ENCODE data around the gene RALB. TPM values are rescaled to one million over a fixed set of nuclear protein-coding genes. Genes with fewer than 3 reads are reported as not detected.

RALB gene
- polyA plus RNA-seq, 2 of the 4 experiments (the other 2 are of a cell fraction), result 72.9 to 76.5 TPM

DNA sequence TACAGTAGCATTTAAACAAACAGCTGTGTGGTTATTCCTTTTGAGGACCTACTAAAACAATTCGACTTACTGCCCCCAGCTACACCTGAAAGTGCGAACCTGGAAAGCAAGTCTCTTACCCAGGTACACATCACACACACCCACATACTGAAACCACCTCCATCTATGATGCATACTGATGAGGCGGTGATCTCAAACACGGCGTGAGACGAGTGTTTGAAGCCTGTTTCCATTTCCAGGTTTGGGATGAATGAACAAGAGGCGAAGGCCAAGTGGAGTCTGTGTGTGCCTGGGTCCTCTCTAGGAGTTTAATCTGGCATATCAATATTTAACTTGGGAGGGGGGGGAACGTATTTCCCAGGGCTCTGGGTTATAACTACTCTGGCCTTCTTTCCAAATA is 31.0 kb upstream of the RALB start:
- ChIA-PET POLR2A (no interaction called here), CTCF (interaction anchor here (0.7 to 1.5 kb wide), 2 partner anchors 47 to 91 kb away, joined by 3 to 4 read pairs; no protein-coding TSS in a partner anchor)
- TF ChIP-seq FOSL2 (IDR thresholded peaks at IDR 0.05) (no peak), FOSL2 (CRISPR knock-in tag; IDR thresholded peaks at IDR 0.05) (no peak), HDAC2 (IDR thresholded peaks at IDR 0.05) (no peak), JUN (IDR thresholded peaks at IDR 0.05) (0 out of 5 replicates have a peak, but pooled peaks of 1 of the 2 experiments have one; percentile 12)
- no peak for ATAC-seq
- H3K4me1 ChIP-seq, result peaks cover 22% of the 10 kb centered on the region
- WGBS (ENCODE audit: missing lambda C conversion rate), result 96% methylated on average over 8 of the region's 8 CpGs
- FAIRE-seq, result no peak
- peak overlapping the region; percentile 88 for H3K4me2 ChIP-seq
- 0 out of 3 replicates have a peak overlapping the region, but pooled peaks have one; percentile 2 for H3K4me3 ChIP-seq
- DNase-seq (ENCODE audit: low read depth in 1 of 2, low spot score in 1 of 2), result no peak
- no peak overlapping the region for H3K27ac ChIP-seq
- no peaks in the 10 kb centered on the region for H3K9me3 ChIP-seq

DNA sequence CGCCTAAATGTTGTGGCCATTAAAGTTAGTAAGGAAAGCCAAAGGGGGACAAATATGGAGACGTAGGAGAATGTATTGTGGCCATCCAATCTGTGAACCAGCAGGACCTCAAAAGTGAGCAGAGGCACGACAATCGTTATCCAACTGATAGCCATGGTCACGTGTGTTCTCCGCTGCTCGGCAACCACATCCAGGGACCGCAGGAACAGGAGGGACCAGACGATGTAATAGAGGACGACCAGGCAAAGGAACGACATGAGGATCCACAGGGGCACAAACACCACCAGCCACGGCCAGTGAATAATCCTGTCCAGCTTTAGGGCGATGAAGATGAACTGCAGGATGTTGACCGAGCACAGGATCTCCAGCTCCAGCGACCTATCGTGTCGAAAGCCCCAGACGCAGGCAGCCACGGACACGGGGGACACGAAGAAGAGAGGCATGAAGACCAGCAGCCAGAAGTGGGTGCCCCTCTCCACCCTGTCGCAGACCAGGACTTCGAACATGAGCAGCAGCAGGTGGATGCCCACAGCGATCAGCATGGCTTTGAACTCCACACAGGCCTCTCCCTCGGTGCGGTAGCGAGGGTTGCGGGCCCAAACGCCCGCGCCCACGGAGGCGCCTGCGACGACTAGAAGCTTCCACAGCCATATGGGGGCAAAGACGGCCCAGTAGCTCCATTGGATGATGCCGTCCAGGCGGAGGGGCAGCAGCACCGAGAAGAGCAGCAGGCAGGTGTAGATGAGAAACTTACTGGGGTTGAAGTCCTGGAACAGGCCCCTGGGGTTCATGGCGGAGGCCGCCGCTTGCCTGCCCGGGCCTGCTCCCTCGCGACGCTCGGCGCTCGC is 30.2 kb upstream of the RALB start:
- no peak for FAIRE-seq
- TF ChIP-seq, protein P1, sequence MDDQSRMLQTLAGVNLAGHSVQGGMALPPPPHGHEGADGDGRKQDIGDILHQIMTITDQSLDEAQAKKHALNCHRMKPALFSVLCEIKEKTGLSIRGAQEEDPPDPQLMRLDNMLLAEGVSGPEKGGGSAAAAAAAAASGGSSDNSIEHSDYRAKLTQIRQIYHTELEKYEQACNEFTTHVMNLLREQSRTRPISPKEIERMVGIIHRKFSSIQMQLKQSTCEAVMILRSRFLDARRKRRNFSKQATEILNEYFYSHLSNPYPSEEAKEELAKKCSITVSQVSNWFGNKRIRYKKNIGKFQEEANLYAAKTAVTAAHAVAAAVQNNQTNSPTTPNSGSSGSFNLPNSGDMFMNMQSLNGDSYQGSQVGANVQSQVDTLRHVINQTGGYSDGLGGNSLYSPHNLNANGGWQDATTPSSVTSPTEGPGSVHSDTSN (IDR thresholded peaks at IDR 0.05), result no peak
- TF ChIP-seq, protein P2, sequence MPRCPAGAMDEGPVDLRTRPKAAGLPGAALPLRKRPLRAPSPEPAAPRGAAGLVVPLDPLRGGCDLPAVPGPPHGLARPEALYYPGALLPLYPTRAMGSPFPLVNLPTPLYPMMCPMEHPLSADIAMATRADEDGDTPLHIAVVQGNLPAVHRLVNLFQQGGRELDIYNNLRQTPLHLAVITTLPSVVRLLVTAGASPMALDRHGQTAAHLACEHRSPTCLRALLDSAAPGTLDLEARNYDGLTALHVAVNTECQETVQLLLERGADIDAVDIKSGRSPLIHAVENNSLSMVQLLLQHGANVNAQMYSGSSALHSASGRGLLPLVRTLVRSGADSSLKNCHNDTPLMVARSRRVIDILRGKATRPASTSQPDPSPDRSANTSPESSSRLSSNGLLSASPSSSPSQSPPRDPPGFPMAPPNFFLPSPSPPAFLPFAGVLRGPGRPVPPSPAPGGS (IDR thresholded peaks at IDR 0.05), result no peak
- TF ChIP-seq FOSB (CRISPR knock-in tag; IDR thresholded peaks at IDR 0.05) (no peak), TFCP2L1 (CRISPR knock-in tag; IDR thresholded peaks at IDR 0.05) (no peak), NR3C1 (IDR thresholded peaks at IDR 0.05) (no peak), HDAC2 (IDR thresholded peaks at IDR 0.05) (no peak), CHD4 (IDR thresholded peaks at IDR 0.05; ENCODE audit: borderline replicate concordance) (no peak), ZFP36 (IDR thresholded peaks at IDR 0.05; ENCODE audit: borderline replicate concordance, partially characterized antibody) (no peak)
- TF ChIP-seq, protein P3, sequence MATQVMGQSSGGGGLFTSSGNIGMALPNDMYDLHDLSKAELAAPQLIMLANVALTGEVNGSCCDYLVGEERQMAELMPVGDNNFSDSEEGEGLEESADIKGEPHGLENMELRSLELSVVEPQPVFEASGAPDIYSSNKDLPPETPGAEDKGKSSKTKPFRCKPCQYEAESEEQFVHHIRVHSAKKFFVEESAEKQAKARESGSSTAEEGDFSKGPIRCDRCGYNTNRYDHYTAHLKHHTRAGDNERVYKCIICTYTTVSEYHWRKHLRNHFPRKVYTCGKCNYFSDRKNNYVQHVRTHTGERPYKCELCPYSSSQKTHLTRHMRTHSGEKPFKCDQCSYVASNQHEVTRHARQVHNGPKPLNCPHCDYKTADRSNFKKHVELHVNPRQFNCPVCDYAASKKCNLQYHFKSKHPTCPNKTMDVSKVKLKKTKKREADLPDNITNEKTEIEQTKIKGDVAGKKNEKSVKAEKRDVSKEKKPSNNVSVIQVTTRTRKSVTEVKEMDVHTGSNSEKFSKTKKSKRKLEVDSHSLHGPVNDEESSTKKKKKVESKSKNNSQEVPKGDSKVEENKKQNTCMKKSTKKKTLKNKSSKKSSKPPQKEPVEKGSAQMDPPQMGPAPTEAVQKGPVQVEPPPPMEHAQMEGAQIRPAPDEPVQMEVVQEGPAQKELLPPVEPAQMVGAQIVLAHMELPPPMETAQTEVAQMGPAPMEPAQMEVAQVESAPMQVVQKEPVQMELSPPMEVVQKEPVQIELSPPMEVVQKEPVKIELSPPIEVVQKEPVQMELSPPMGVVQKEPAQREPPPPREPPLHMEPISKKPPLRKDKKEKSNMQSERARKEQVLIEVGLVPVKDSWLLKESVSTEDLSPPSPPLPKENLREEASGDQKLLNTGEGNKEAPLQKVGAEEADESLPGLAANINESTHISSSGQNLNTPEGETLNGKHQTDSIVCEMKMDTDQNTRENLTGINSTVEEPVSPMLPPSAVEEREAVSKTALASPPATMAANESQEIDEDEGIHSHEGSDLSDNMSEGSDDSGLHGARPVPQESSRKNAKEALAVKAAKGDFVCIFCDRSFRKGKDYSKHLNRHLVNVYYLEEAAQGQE (IDR thresholded peaks at IDR 0.05), result 0 out of 2 replicates have a peak, but pooled peaks have one; percentile 10
- peak overlapping the region; percentile 48 for H3K4me3 ChIP-seq
- H3K4me1 ChIP-seq, result peaks cover 22% of the 10 kb centered on the region
- POLR2A ChIA-PET, result interaction anchor here (0.5 to 1.0 kb wide), 6 partner anchors 10 to 543 kb away, joined by 3 to 15 read pairs (median 4); partner anchors contain the start of genes PTPN4, RALB and TMEM177
- ATAC-seq, result no peak
- peak overlapping the region; percentile 93 to 94 for H3K27ac ChIP-seq
- WGBS (ENCODE audit: missing lambda C conversion rate), result 85% methylated on average over 31 of the region's 49 CpGs
- CTCF ChIA-PET, result interaction anchor here (0.5 to 1.5 kb wide), 4 partner anchors 91 to 549 kb away, joined by 3 to 4 read pairs (median 3); no protein-coding TSS in a partner anchor
- H3K4me2 ChIP-seq, result peak overlapping the region; percentile 88
- H3K9me3 ChIP-seq, result no peaks in the 10 kb centered on the region
- no peak for DNase-seq (ENCODE audit: low read depth in 1 of 2, low spot score in 1 of 2)

DNA sequence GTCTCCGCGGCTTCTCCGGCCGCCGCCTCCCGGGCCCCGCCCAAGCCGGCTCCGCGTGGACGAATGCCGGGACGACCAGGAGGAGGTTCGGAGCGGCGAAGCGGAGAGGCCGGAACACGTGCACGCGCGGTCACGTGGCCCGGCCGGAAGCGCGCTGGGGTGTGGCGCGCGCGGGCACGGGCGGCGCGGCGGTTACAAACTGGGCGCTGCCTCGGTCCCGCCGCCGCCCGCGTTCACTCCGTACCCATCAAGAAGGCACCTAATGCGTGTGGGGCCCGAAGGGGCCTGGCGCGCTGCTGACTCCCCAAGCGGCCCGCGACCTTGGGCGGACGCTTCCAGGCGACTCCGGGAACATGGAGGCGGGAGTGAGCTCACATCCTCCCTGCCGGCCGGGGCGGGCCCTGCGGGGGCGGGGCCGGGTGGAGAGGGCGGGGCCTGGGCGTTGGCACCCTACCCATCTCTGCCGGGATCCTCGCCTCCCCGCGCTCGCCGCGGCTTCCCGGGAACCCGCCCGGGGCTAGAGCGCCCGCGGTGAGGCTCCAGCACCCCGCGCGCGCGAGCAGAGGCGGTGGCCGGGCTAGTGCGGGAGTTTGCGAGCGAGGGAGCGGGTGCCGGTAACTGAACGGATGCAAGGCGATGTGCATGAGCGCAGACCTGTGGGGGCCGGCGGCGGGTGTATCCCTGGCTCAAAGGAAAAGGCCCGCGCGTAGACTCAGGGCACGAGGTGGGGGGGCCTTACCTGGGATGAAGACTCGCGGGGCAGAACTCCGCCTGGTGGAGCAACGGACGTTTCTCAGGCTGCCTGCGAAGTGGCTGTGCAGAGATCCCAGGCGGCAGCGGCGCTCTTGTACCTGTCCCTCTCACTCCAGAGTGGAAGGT is 29.4 kb upstream of the RALB start, which contains the start of gene TMEM185B:
TSS of gene TMEM185B (minus strand) at position 367 of the 879 bp plus-strand sequence. CDS start 424 bp downstream, outside the sequence.
- FAIRE-seq (no peak), ATAC-seq (peak; percentile 85 to 93), DNase-seq (ENCODE audit: low read depth in 1 of 2, low spot score in 1 of 2) (peak; percentile 82 to 91)
- Histone ChIP-seq H3K4me3 (peak within 1 kb of the TSS; percentile 48), H3K9me3 (no peaks in the 10 kb centered on the region), H3K4me2 (peak within 1 kb of the TSS; percentile 88), H3K27ac (peak within 1 kb of the TSS; percentile 93 to 94), H3K4me1 (peaks cover 22% of the 10 kb centered on the region)
- POLR2A ChIA-PET, result interaction anchor here (0.5 to 1.0 kb wide), 10 partner anchors 9 to 544 kb away, joined by 3 to 15 read pairs (median 4); partner anchors contain the start of genes PTPN4, RALB and TMEM177
- CTCF ChIA-PET, result interaction anchor here (0.5 to 1.5 kb wide), 4 partner anchors 90 to 550 kb away, joined by 3 read pairs; no protein-coding TSS in a partner anchor
- WGBS (ENCODE audit: missing lambda C conversion rate), result 2% methylated on average over 37 of the region's 108 CpGs
- TF ChIP-seq, protein P4, sequence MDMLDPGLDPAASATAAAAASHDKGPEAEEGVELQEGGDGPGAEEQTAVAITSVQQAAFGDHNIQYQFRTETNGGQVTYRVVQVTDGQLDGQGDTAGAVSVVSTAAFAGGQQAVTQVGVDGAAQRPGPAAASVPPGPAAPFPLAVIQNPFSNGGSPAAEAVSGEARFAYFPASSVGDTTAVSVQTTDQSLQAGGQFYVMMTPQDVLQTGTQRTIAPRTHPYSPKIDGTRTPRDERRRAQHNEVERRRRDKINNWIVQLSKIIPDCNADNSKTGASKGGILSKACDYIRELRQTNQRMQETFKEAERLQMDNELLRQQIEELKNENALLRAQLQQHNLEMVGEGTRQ (IDR thresholded peaks at IDR 0.05), result peak; percentile 83
- TF ChIP-seq EHF (CRISPR knock-in tag; IDR thresholded peaks at IDR 0.05) (peak; percentile 89), FOXS1 (CRISPR knock-in tag; IDR thresholded peaks at IDR 0.05) (no peak; the same call in 1 of the 2 replicates), PHF8 (IDR thresholded peaks at IDR 0.05; ENCODE audit: borderline replicate concordance, low read depth) (peak; percentile 95), RFX5 (IDR thresholded peaks at IDR 0.05) (no peak)
- TF ChIP-seq, protein P3 (IDR thresholded peaks at IDR 0.05), result no peak

Data from A549 (cell line).